AG04449 (cell line): ENCODE measurements around the gene ZNF653.
"Not testable (repeated sequence)": the region's sequence is repeated elsewhere in the genome, so short reads cannot be mapped to it uniquely, and the experiment has no call there.

Experiments
- CTCF ChIA-PET: fragments of 350-600 bp; formaldehyde crosslinking; extraction: SDS; loops from one replicate; lab custom pipeline; 2021; ENCODE audit warnings: antibody characterized with exemption; lab: Yijun Ruan, JAX
- POLR2A ChIA-PET: fragments of 400-600, 350-600 bp; formaldehyde crosslinking; extraction: SDS; loops from one replicate; lab custom pipeline; 2020; ENCODE audit warnings: antibody characterized with exemption, inconsistent platforms; lab: Yijun Ruan, JAX
- DNase-seq: peaks from one replicate; pipeline ENCODE4 v3.0.0-alpha.2; 2010; ENCODE audit warnings: low read depth, low spot score
- H3K4me3 ChIP-seq: 2 replicates; pipeline ENCODE4 v1.5.1; 2011; ENCODE audit warnings: low read depth, mild to moderate bottlenecking, control low read depth, low read length
- CTCF ChIP-seq: IDR thresholded peaks from one replicate; pipeline ENCODE4 v1.5.1; 2011; ENCODE audit warnings: mild to moderate bottlenecking, moderate library complexity, low read length, control low read depth, inconsistent platforms; ENCODE audit not compliant: insufficient read depth; ENCODE audit errors: missing control alignments

ZNF653 gene

GRCh38 chr19:11460207-11460606, 45.4 kb downstream of the ZNF653 start:
- CTCF ChIA-PET: no interaction called here
- no peak for TF ChIP-seq CTCF
- DNase-seq: no peak
- no peak overlapping the region for H3K4me3 ChIP-seq
- POLR2A ChIA-PET: no interaction called here

- DNase-seq, POLR2A ChIA-PET, H3K4me3 ChIP-seq: not testable (repeated sequence)
- CTCF ChIA-PET: interaction anchor here (0.7 to 1.2 kb wide), 2 partner anchors 13 to 17 kb away, joined by 3 to 4 read pairs; no protein-coding TSS in a partner anchor
These were observed 46.7 kb downstream of the ZNF653 start for GRCh38 chr19:11458912-11459311.

- no peak for DNase-seq
- H3K4me3 ChIP-seq: no peak overlapping the region
- TF ChIP-seq CTCF: no peak
- ChIA-PET POLR2A (no interaction called here), CTCF (interaction anchor here (0.7 to 1.3 kb wide), 4 partner anchors 12 to 164 kb away, joined by 3 to 6 read pairs (median 4); no protein-coding TSS in a partner anchor)
These were observed 47.3 kb downstream of the ZNF653 start for GRCh38 chr19:11458236-11458900.

- CTCF ChIA-PET: interaction anchor here (1.1 to 1.3 kb wide), 2 partner anchors 25 to 164 kb away, joined by 3 to 6 read pairs; no protein-coding TSS in a partner anchor
- POLR2A ChIA-PET: no interaction called here
- TF ChIP-seq CTCF: no peak
- no peak overlapping the region for H3K4me3 ChIP-seq
- DNase-seq: no peak
These were observed 47.8 kb downstream of the ZNF653 start for GRCh38 chr19:11457831-11458230.

- TF ChIP-seq CTCF: no peak
- no peak for DNase-seq
- CTCF ChIA-PET: interaction anchor here (0.6 to 1.3 kb wide), 3 partner anchors 26 to 319 kb away, joined by 3 to 6 read pairs (median 3); no protein-coding TSS in a partner anchor
- POLR2A ChIA-PET: no interaction called here
- H3K4me3 ChIP-seq: no peak overlapping the region
These were observed 48.5 kb downstream of the ZNF653 start for GRCh38 chr19:11457115-11457514.

GRCh38 chr19:11456659-11457058, 49.0 kb downstream of the ZNF653 start:
- no peak overlapping the region for H3K4me3 ChIP-seq
- POLR2A ChIA-PET: no interaction called here
- no peak for TF ChIP-seq CTCF
- CTCF ChIA-PET: no interaction called here
- no peak for DNase-seq

- DNase-seq: not testable (repeated sequence)
- CTCF ChIA-PET: interaction anchor here (0.7 kb wide), 1 partner anchor 84 kb away, joined by 3 read pairs; the partner anchor contains the start of gene CNN1
These were observed 50.4 kb downstream of the ZNF653 start for GRCh38 chr19:11455233-11455554.

More at GRCh38 chr19:11455233-11455554, 50.4 kb downstream of the ZNF653 start:
- H3K4me3 ChIP-seq, POLR2A ChIA-PET: not testable (repeated sequence)
